Epithelial cell of esophagus (primary cell): ENCODE results near the gene DOK3.

Experiments used
- DNase-seq: peaks from one replicate; pipeline ENCODE4 v3.0.0; 2010; ENCODE audit warnings: low read depth
- H3K4me3 ChIP-seq: 2 replicates; pipeline ENCODE4 v1.5.1; 2011; ENCODE audit warnings: mild to moderate bottlenecking, low read length, control low read depth
- TF ChIP-seq, protein P1 (sequence below): IDR thresholded peaks from 2 replicates; pipeline ENCODE4 v1.5.1; 2011; ENCODE audit warnings: low read depth, mild to moderate bottlenecking, low read length, control low read depth, inconsistent platforms; ENCODE audit not compliant: insufficient read depth; ENCODE audit errors: missing control alignments

Gene DOK3

DNA sequence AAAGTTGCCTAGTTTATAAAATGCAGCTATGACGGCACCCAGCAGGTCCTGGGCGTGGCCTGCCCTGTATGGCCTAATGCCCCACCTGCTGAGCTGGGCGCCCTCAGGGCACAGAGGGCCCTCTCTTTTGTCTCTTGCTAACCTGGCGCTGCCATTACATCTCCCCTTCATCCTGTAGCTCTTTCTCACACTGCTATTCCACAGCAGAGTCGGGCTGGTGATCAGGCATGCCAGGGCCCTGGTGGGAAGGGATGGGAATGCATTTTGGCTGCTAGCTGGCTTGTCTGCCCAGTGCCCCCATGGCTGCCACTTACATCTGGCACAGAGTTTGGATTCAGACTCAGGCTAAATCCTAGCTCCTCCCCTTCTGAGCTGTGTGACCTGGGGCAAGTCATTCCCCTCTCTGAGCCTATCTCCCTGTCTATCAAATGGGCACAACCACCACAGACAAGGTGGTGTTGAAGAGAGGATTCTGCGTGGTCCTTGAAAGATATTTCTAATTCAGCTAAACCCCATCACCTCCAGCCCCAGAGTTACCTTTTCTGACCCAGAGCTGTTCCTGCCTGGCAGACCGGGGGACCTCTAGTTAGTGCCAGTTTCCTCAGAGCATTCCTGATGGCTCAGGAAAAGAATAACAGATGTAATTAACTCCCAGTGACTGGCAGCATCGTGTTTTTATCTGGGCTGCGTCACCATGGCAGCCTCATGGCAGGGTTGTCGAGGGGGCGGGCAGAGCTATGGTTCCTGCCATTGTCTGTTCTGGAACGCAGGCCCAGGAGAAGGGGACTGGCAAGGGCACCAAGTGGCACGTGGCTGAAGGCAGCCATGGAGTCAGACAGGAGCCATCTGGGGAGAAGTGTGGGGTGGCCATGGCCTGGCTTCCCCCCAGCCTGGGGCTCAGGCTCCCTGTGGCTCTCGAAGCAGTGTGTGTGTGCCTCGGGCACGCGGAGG, 56.7 kb downstream of the DOK3 start:
- no peak for DNase-seq
- TF ChIP-seq, protein P1, sequence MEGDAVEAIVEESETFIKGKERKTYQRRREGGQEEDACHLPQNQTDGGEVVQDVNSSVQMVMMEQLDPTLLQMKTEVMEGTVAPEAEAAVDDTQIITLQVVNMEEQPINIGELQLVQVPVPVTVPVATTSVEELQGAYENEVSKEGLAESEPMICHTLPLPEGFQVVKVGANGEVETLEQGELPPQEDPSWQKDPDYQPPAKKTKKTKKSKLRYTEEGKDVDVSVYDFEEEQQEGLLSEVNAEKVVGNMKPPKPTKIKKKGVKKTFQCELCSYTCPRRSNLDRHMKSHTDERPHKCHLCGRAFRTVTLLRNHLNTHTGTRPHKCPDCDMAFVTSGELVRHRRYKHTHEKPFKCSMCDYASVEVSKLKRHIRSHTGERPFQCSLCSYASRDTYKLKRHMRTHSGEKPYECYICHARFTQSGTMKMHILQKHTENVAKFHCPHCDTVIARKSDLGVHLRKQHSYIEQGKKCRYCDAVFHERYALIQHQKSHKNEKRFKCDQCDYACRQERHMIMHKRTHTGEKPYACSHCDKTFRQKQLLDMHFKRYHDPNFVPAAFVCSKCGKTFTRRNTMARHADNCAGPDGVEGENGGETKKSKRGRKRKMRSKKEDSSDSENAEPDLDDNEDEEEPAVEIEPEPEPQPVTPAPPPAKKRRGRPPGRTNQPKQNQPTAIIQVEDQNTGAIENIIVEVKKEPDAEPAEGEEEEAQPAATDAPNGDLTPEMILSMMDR, result no peak

More for the DNA sequence above, 56.7 kb downstream of the DOK3 start:
- no peak overlapping the region for H3K4me3 ChIP-seq
